LHCN-M2 (cell line): Measurements from ENCODE around the gene PRKG1. TPM values are rescaled to one million over a fixed set of nuclear protein-coding genes. Genes with fewer than 3 reads are reported as not detected.
"Not testable (repeated sequence)": the region's sequence is repeated elsewhere in the genome, so short reads cannot be mapped to it uniquely, and the experiment has no call there.

Experiments used
- DNase-seq: peaks from one replicate; pipeline ENCODE4 v3.0.0-alpha.2; 2012; ENCODE audit warnings: low read depth
- total RNA-seq: library from RNA; depleted of rRNA; stranded (reverse); fragments of >200 nt; gene quantifications from 2 replicates; pipeline ENCODE4 v1.2.3, GENCODE V29; 2014

Gene PRKG1
- total RNA-seq, 1 experiment from 2014 or later = 6.4 TPM

- no peak for DNase-seq
Observed at GRCh38 chr10:51117053-51117660, 42.9 kb downstream of the PRKG1 start.

- DNase-seq = peak; percentile 85
Observed at GRCh38 chr10:51117794-51118193, 43.5 kb downstream of the PRKG1 start.

GRCh38 chr10:51119441-51119840, 45.2 kb downstream of the PRKG1 start:
- no peak for DNase-seq

GRCh38 chr10:51121861-51122260, 47.6 kb downstream of the PRKG1 start:
- DNase-seq = no peak

- DNase-seq = no peak
Observed at GRCh38 chr10:51124852-51125251, 50.6 kb downstream of the PRKG1 start.

- no peak for DNase-seq
Observed at GRCh38 chr10:51125518-51125917, 51.2 kb downstream of the PRKG1 start.

- no peak for DNase-seq
Observed at GRCh38 chr10:51129946-51130544, 55.8 kb downstream of the PRKG1 start.

DNA sequence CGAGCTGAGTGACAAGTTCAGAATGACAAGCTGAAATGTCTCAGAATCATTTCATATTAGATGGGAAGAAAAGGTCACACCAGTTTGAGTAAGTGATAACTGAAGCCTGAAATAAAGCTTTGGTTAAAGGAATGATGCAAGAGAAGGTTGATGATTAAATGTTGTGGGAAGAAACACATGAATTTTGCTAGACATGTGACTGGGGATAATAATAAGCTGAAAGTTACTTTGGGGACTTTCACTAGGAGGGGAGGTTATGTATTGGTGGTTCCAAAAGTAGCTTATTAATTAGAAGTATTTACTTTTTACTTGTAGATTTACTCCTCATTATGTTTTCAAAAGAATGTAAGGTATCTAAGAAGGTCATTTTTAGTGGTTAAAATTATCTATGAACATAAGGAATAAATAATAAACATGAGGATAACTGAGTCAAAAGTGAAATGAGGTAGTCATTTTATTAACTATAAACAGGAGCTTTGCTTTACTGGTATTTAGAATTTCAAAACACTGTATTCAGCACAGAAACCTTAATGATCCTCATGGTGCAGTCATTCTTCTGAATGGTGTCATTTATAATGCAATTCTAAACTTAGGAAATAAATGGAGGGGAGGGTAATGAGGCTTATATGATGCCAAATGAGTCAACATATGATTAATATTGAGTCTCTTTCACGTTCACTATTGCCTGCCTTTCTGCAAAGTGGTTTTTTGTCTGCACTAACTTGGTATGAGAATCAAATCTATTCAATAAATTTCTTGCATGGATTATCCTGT, 63.7 kb downstream of the PRKG1 start:
- peak; percentile 57 for DNase-seq

GRCh38 chr10:51139176-51139575, 64.9 kb downstream of the PRKG1 start:
- peak; percentile 27 for DNase-seq

- DNase-seq = no peak
Observed at GRCh38 chr10:51141010-51141409, 66.7 kb downstream of the PRKG1 start.

DNA sequence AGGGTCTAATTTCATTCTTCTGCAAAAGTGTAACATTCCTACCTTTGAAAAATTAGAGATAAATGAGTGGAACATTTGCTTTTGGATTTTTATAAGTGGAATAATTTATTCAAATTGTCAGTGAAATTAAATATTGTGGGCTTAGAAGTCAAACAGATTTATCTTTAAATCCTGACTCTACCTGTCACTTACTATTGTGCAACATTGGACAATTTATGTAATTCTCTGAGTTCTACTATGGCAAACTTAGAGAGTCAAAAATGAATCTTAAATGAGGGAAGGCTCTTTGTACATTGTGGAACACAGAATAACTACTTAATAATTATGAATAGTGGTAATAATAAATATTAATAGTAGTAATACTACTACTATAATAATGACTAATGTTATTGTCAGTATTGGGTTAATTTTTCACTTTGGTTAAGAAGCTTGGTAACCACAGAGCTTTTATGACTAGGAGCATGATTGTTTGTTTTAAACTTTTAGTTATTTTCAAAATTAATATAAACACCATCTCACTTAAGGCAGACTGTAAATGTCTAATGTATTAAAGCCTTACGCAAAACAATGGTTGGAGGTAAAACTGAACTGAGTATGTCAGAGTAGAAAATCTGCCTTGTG, 70.0 kb downstream of the PRKG1 start:
- DNase-seq = no peak

- DNase-seq = no peak
Observed at GRCh38 chr10:51145375-51145774, 71.1 kb downstream of the PRKG1 start.

DNA sequence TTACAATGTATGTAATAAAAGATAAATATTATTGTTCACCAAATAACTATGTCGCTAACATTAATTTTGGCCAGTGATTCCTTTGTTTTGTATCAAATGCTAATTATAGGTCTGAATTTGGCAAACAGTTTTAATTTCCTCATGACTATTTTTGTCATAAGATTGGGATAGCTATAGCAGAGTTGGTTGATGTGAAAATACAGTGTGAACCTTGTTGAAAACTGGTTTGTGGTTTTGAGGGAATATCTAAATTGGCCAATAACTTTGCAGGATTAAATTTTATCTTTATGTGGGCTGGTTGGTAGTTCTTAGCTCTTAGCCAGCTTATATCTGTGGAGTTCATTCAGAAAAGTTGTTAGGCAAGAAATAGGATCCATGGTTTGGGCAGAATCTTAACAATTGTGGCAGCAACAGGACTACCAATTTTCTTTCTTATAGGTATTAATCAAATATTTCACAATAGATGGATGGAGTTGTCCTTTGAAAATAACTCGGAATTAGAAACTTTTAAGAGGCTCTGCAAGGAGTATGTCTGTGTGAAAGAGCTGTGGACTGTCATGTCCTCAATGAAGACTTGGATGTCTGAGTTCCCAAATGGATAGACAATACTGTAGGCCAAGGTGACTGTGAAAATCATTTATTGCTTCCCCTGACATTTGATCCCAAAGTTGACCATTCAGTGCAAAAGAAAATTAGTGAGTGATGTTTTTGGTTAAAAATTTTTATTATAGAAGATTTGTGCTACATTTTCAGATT, 73.5 kb downstream of the PRKG1 start:
- no peak for DNase-seq

DNA sequence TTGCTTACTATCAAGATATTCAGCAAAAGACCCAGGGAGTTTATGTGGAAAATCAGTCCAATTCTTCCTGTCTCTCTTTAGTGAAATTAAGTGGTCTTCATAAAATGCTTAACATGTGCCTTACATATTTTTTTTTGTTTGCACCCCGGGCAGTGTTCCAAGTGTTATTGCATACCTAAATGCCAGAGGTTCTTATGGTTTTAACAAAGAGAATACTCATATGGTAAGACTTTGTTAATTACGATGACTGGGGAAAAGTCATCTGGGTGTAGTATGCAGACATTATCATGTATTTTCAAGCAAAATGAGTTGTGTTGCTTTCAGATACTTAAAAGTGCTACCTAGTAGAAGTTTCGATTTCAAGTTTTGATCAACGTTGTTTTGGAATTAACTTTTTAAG, 82.6 kb downstream of the PRKG1 start:
- peak; percentile 47 for DNase-seq

DNA sequence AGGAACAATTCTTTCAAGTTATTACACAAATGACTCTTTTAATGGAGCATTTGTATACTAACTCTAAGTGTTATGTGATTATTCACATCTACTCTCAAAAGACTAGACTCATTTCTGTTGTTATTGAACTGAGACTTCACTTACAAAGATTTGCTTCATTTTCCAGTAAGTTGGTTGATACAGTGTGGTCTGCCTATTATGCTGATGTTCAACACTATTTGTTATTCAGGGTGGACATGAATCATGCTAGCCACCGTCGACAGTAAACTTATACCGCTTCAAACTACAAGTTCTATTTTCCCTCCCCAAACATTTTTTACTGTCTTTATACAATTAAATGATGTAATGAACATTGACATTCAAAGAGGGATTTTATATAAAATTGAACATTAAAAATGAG, 84.5 kb downstream of the PRKG1 start:
- DNase-seq = no peak

GRCh38 chr10:51159841-51160240, 85.6 kb downstream of the PRKG1 start:
- no peak for DNase-seq

- DNase-seq = no peak
Observed at GRCh38 chr10:51162002-51162401, 87.7 kb downstream of the PRKG1 start.

DNA sequence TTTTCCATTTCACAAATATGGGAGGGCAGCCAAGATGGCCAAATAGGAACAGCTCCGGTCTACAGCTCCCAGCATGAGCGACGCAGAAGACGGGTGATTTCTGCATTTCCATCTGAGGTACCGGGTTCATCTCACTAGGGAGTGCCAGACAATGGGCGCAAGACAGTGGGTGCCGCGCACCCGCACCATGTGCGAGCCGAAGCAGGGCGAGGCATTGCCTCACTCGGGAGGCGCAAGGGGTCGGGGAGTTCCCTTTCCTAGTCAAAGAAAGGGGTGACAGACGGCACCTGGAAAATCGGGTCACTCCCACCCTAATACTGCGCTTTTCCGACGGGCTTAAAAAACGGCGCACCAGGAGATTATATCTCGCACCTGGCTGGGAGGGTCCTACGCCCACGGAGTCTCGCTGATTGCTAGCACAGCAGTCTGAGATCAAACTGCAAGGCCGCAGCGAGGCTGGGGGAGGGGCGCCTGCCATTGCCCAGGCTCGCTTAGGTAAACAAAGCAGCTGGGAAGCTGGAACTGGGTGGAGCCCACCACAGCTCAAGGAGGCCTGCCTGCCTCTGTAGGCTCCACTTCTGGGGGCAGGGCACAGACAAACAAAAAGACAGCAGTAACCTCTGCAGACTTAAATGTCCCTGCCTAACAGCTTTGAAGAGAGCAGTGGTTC, 89.2 kb downstream of the PRKG1 start:
- not testable (repeated sequence) for DNase-seq

DNA sequence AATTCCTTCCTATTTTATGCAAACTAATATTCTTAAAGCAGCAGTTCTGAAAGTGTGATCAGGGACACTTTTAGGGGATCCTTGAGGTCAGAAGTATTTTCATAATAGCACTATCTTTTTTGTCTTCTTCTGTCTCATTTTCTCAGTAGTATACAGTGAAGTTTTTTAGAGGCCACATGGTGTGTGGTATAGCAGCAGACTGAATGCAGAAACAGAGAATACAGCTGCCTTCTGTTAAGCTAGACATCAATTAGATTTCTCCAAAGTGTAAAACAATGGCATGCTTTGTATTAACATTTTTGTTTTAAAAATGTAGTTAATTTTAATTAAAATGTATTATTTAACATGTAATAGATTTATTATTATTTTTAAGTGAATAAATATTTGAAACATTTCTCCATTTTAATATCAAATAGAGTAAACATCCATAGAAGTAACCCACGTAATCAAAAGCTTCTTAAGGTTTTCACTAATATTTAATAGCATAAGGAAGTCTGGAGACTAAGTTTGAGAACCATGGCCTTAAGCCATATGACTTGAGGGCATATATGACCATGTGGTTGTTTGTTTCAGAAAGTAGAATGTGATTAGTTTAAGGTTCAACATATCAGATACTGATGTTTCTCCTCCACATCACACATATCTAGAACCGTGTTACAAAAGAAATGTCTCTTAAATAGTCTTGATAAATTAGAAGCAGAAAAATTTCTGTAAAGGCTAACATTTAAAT, 94.0 kb downstream of the PRKG1 start:
- DNase-seq = no peak

- no peak for DNase-seq
Observed at GRCh38 chr10:51169111-51169510, 94.8 kb downstream of the PRKG1 start.
